Esophagus muscularis mucosa (tissue), 4 donors: ENCODE results near the gene ADSS2. TPM values are rescaled to one million over a fixed set of nuclear protein-coding genes. Genes with fewer than 3 reads are reported as not detected.

ENCODE experiments used
- total RNA-seq, 4 donors: library from RNA; depleted of rRNA; stranded (reverse); fragments of >200 nt; gene quantifications; one replicate each; pipeline versions ENCODE4 v1.1.0 to v1.2.1, GENCODE V29; 2016

The ADSS2 gene
- total RNA-seq, 4 donors from 2014 or later, result 40.9 to 49.4 (median 46.7) TPM

Other genes starting within 250 kb of the ADSS2 start
- gene CATSPERE, start 9.4 kb upstream of the ADSS2 start, total RNA-seq, result 1 to 10 TPM; 1.4 to 3.5 (median 2.1) TPM
- gene DESI2, start 201.2 kb upstream of the ADSS2 start, total RNA-seq, result 10 to 100 TPM; 30.3 to 59.6 (median 31.4) TPM